Measurements from ENCODE around the gene PRPF40A.

GRCh38 chr2:152638056-152638455 is 79.2 kb downstream of the PRPF40A start:
- no peak for TF ChIP-seq BRCA1 (IDR thresholded peaks at IDR 0.05; ENCODE audit: low read depth, low read length)
- no peak for TF ChIP-seq EZH2 (IDR thresholded peaks at IDR 0.05; ENCODE audit: borderline replicate concordance, control insufficient read depth, low read depth, low read length)
- no peak for TF ChIP-seq ATF2 (IDR thresholded peaks at IDR 0.05; ENCODE audit: low read length)
- no peak for TF ChIP-seq CBX3 (IDR thresholded peaks at IDR 0.05; ENCODE audit: borderline replicate concordance, low read depth)
- TF ChIP-seq RCOR1 (conservative IDR thresholded peaks at IDR 0.05; ENCODE audit: low read depth, low read length), result no peak
- TF ChIP-seq ZNF274 (IDR thresholded peaks at IDR 0.05; ENCODE audit: insufficient read depth, insufficient read length), result no peak
- no peak for TF ChIP-seq IRF3 (IDR thresholded peaks at IDR 0.05)
- TF ChIP-seq JUND (IDR thresholded peaks at IDR 0.05; ENCODE audit: low read depth, low read length), result no peak
- no peak for TF ChIP-seq ESRRA (IDR thresholded peaks at IDR 0.05; ENCODE audit: low read length)
- no peak for TF ChIP-seq REST (IDR thresholded peaks at IDR 0.05; ENCODE audit: low read depth, low read length)

All from GM12878 (cell line).